Adrenal gland (tissue), 19 donors: ENCODE measurements around the gene TFF1. TPM values are rescaled to one million over a fixed set of nuclear protein-coding genes. Genes with fewer than 3 reads are reported as not detected.

Experiments
- DNase-seq, 7 donors: peaks; one replicate each; pipeline ENCODE4 v3.0.0-alpha.2; 2019 to 2020
- H3K27ac ChIP-seq, 5 donors: fragments of 200-600 bp; sonication (generic) in 4 of 5; 1 replicate in 3 of 5; 2 replicates in 2 of 5; pipeline versions ENCODE4 v1.5.1 to v1.8.0; 2016 to 2020; ENCODE audit warnings: mild to moderate bottlenecking in 1 of 5
- H3K27me3 ChIP-seq: fragments of 200-600 bp; 2 replicates; pipeline ENCODE4 v1.8.0; 2021
- H3K36me3 ChIP-seq, 2 donors: fragments of 200-600 bp; replicated peaks in 1 of 2; 1 replicate in 1 of 2; 2 replicates in 1 of 2; pipeline versions ENCODE4 v1.5.1 to v1.8.0; 2018 to 2022
- H3K4me1 ChIP-seq, 2 donors: fragments of 200-600 bp; replicated peaks in 1 of 2; 1 replicate in 1 of 2; 2 replicates in 1 of 2; pipeline versions ENCODE4 v1.5.1 to v1.8.0; 2018 to 2021
- H3K4me3 ChIP-seq, 4 donors: fragments of 200-600 bp; sonication (generic) in 3 of 4; one replicate each; pipeline ENCODE4 v1.5.1; 2016 to 2018
- H3K9me3 ChIP-seq, 3 donors: fragments of 200-600 bp; sonication (generic) in 1 of 3; replicated peaks in 1 of 3; 1 replicate in 2 of 3; 2 replicates in 1 of 3; pipeline versions ENCODE4 v1.5.1 to v1.8.0; 2016 to 2021
- CTCF ChIP-seq, 6 experiments: fragments of 450-650 bp in 4 of 6; fragments of 200-600 bp in 2 of 6; sonication (generic) in 1 of 6; IDR thresholded peaks; 1 replicate in 5 of 6; 2 replicates in 1 of 6; pipeline versions ENCODE4 v1.5.1 to v1.8.0; 2016 to 2021; ENCODE audit warnings: antibody characterized with exemption in 6 of 6, mild to moderate bottlenecking in 2 of 6, moderate library complexity in 1 of 6
- POLR2A ChIP-seq, 2 donors: fragments of 450-650 bp; IDR thresholded peaks; one replicate each; pipeline ENCODE4 v1.6.1; 2017; ENCODE audit warnings: antibody characterized with exemption in 2 of 2, mild to moderate bottlenecking in 2 of 2, moderate library complexity in 1 of 2
- WGBS, 4 donors: extraction: QIAGEN DNeasy Blood & Tissue Kit in 2 of 4; methylation state at CpG; one replicate each; pipeline versions ENCODE4 v1.1.5 to v1.1.7; 2013 to 2017; 5-methylcytosine and 5-hydroxymethylcytosine counted together
- intact Hi-C, 2 donors: fragments of 100-400 bp; cut with DNase I; formaldehyde crosslinking; loops; one replicate each; pipeline versions ENCODE4 v1.14.1 to v1.15.0; 2022 to 2023
- long read RNA-seq, 10 donors: library from polyadenylated mRNA in 3 of 10; unstranded in 2 of 10; stranded (forward) in 1 of 10; transcript quantifications; one replicate each; pipeline ENCODE4 v2.0.0 and lab custom pipeline, GENCODE V29; 2021 to 2026
- polyA plus RNA-seq, 3 donors: library from polyadenylated mRNA; stranded (reverse); fragments of 200-250 nt in 2 of 3; fragments of 350-450 nt in 1 of 3; fragmentation: Illumina TruSeq in 1 of 3; extraction: RNeasy Lipid Tissue Mini Kit (QIAGEN cat#74804) in 1 of 3; gene quantifications; one replicate each; pipeline ENCODE4 v1.2.3, GENCODE V29; 2013 to 2014
- total RNA-seq, 9 donors: library from RNA; depleted of rRNA in 4 of 9; stranded (reverse); fragments of >200 nt in 4 of 9; fragments of 120-200 nt in 1 of 9; fragmentation: NEBNext Ultra II Directional in 1 of 9; extraction: Animal tissue kit (Norgen Biotek cat#: 25700) in 1 of 9; gene quantifications; one replicate each; pipeline versions ENCODE4 v1.1.0 to v1.2.4, GENCODE V29; 2013 to 2023
- donor health status: healthy with polysubstance abuse.
- donor health status: Bipolar disorder and iron deficiency.
- donor health status: DM: yes; HTN: yes; CAD: no.
- donor health status: DM: no; HTN: no; CAD: no.
- donor health status: DM: no; HTN: no; CAD: no.
- donor health status: DM: yes; HTN: yes; CAD: no.

TFF1 gene
- under 1 TPM in 2 of 9 donors, not detected in 7; 0.39 to 0.72 TPM for total RNA-seq
- 1 to 10 TPM in 1 of 3 donors, not detected in 2; 1.5 TPM for polyA plus RNA-seq
- long read RNA-seq, donor 1, result 0 reads
- long read RNA-seq, donor 2, result 0 reads
- long read RNA-seq, donor 3, result 0 reads
- long read RNA-seq, donor 4, result 0 reads
- long read RNA-seq, donor 5, result 0 reads
- long read RNA-seq, donor 6, result 0 reads
- long read RNA-seq, donor 7, partial matches to known transcripts, result 0 of 1 reads
- long read RNA-seq, donor 7, other reads (novel, unspliced or antisense), result 0 of 1 reads
- long read RNA-seq, donor 8, result 0 reads
- long read RNA-seq, donor 9, result 0 reads
- long read RNA-seq, donor 10, partial matches to known transcripts, result 0 of 1 reads
- long read RNA-seq, donor 10, other reads (novel, unspliced or antisense), result 0 of 1 reads

- H3K4me3 ChIP-seq, result no peak within 1 kb of the TSS
- no peaks in the 10 kb centered on the region for H3K9me3 ChIP-seq
- intact Hi-C loops, result no loop called here
- DNase-seq, result peak; percentile 59 to 83 (median 79)
- WGBS, 4 donors, result 44 to 68% (median 57%) methylated on average over 9 to 19 of the region's 19 CpGs
- H3K27me3 ChIP-seq, result peaks cover 6% of the 10 kb centered on the region
- TF ChIP-seq CTCF (IDR thresholded peaks at IDR 0.05) (no peak), POLR2A (IDR thresholded peaks at IDR 0.05) (no peak)
- no peaks in the 10 kb centered on the region for H3K4me1 ChIP-seq
- H3K36me3 ChIP-seq, result no peaks in the 10 kb centered on the region
- H3K27ac ChIP-seq, result peak within 1 kb of the TSS in 2 of 5 donors; percentile 34 to 35
These were observed at the start of gene TFF1 for GRCh38 chr21:42366292-42367010. TFF1 (minus strand) TSS chr21:42366535; CDS start chr21:42366495, 40 bp downstream.

GRCh38 chr21:42414928-42415769 is 48.8 kb upstream of the TFF1 start:
- Histone ChIP-seq H3K4me3 (no peak overlapping the region), H3K9me3 (no peaks in the 10 kb centered on the region), H3K27me3 (no peaks in the 10 kb centered on the region), H3K36me3 (no peaks in the 10 kb centered on the region), H3K27ac (no peak overlapping the region), H3K4me1 (no peaks in the 10 kb centered on the region)
- intact Hi-C loops, result no loop called here
- no peak for TF ChIP-seq CTCF (IDR thresholded peaks at IDR 0.05)
- peak in 6 of 7 donors; percentile 40 to 77 (median 60) for DNase-seq
- WGBS, 4 donors, result 41 to 67% (median 51%) methylated on average over 13 to 27 of the region's 27 CpGs

- no peaks in the 10 kb centered on the region for H3K27me3 ChIP-seq
These were observed 48.2 kb upstream of the TFF1 start for GRCh38 chr21:42414553-42414927.

More at GRCh38 chr21:42414553-42414927, 48.2 kb upstream of the TFF1 start:
- no peak for TF ChIP-seq POLR2A (IDR thresholded peaks at IDR 0.05)
- no peak for TF ChIP-seq CTCF (IDR thresholded peaks at IDR 0.05)
- DNase-seq, result no peak
- H3K27ac ChIP-seq, result no peak overlapping the region
- no peaks in the 10 kb centered on the region for H3K36me3 ChIP-seq
- H3K4me1 ChIP-seq, result no peaks in the 10 kb centered on the region
- no peaks in the 10 kb centered on the region for H3K9me3 ChIP-seq
- no peak overlapping the region for H3K4me3 ChIP-seq
- WGBS, 4 donors, result 87 to 95% (median 89%) methylated on average over 3 to 8 of the region's 8 CpGs
- intact Hi-C loops, result no loop called here
